PC-3 (cell line): ENCODE results near the gene ZNF324. TPM values are rescaled to one million over a fixed set of nuclear protein-coding genes. Genes with fewer than 3 reads are reported as not detected.
A peak's percentile ranks its signal among the peaks of the same experiment; 100 is the strongest.

Experiments
- ATAC-seq: fragments of 200-7000 bp; cut with Tn5 transposase; 2 replicates; pipeline ENCODE4 v1.9.1; 2020; ENCODE audit warnings: mild to moderate bottlenecking, moderate library complexity
- BruUV-seq: library from RNA; stranded (reverse); fragments of 400-500 nt; replicated peaks from 2 replicates; lab custom pipeline; 2021; lab: Mats Ljungman, UMichigan
- CTCF ChIA-PET: fragments of 300-600 bp; sonication (Branson Sonifier 250); formaldehyde crosslinking; loops from one replicate; lab custom pipeline; 2022; ENCODE audit warnings: antibody characterized with exemption; lab: Charles Lee
- POLR2A ChIA-PET: fragments of 300-600 bp; sonication (Branson Sonifier 250); formaldehyde crosslinking; loops from one replicate; lab custom pipeline; 2022; ENCODE audit warnings: antibody characterized with exemption; ENCODE audit not compliant: unreplicated experiment; lab: Charles Lee
- DNase-seq: peaks from one replicate; pipeline ENCODE4 v3.0.0-alpha.2; 2015
- H2AFZ ChIP-seq: fragments of 300-600 bp; sonication (generic); 2 replicates; pipeline ENCODE4 v1.6.0; 2016; ENCODE audit warnings: antibody characterized with exemption, low read length
- H3F3A ChIP-seq: fragments of 300-600 bp; sonication (generic); one replicate; pipeline ENCODE4 v1.6.0; 2017; ENCODE audit warnings: antibody characterized with exemption, low read length, control low read depth, mild to moderate bottlenecking; ENCODE audit not compliant: unreplicated experiment
- H3K27ac ChIP-seq: fragments of 300-600 bp; sonication (generic); 2 replicates; pipeline ENCODE4 v1.5.1; 2016; ENCODE audit warnings: mild to moderate bottlenecking, low read length
- H3K27me3 ChIP-seq: fragments of 300-600 bp; sonication (generic); 2 replicates; pipeline ENCODE4 v1.6.1; 2016; ENCODE audit warnings: low read length, mixed read lengths
- H3K36me3 ChIP-seq: fragments of 300-600 bp; sonication (generic); 2 replicates; pipeline ENCODE4 v1.6.1; 2016; ENCODE audit warnings: low read depth, mixed run types, low read length, mixed read lengths
- H3K4me1 ChIP-seq: fragments of 300-600 bp; sonication (generic); 2 replicates; pipeline ENCODE4 v1.5.1; 2016; ENCODE audit warnings: low read length; ENCODE audit not compliant: insufficient read depth
- H3K4me2 ChIP-seq: fragments of 300-600 bp; sonication (generic); 2 replicates; pipeline ENCODE4 v1.6.0; 2016; ENCODE audit warnings: low read length
- H3K4me3 ChIP-seq: fragments of 300-600 bp; sonication (generic); 2 replicates; pipeline ENCODE4 v1.5.1; 2016; ENCODE audit warnings: mild to moderate bottlenecking, low read length, mixed read lengths
- H3K79me2 ChIP-seq: fragments of 300-600 bp; sonication (generic); 2 replicates; pipeline ENCODE4 v1.6.1; 2017; ENCODE audit warnings: low read length, mixed read lengths
- H3K9ac ChIP-seq: fragments of 300-600 bp; sonication (generic); 2 replicates; pipeline ENCODE4 v1.6.0; 2016; ENCODE audit warnings: mild to moderate bottlenecking, low read length
- H3K9me2 ChIP-seq: fragments of 300-600 bp; sonication (generic); replicated peaks from 2 replicates; pipeline ENCODE4 v1.6.1; 2016; ENCODE audit warnings: mixed run types, low read length, mixed read lengths
- H3K9me3 ChIP-seq: fragments of 300-600 bp; sonication (generic); 2 replicates; pipeline ENCODE4 v1.6.1; 2016; ENCODE audit warnings: low read length, mixed read lengths
- H4K20me1 ChIP-seq: fragments of 300-600 bp; sonication (generic); 2 replicates; pipeline ENCODE4 v1.6.1; 2016; ENCODE audit warnings: low read length, mixed read lengths
- CTCF ChIP-seq: fragments of 300-600 bp; sonication (generic); conservative IDR thresholded peaks from 2 replicates; pipeline ENCODE4 v1.5.1; 2017; ENCODE audit warnings: antibody characterized with exemption, low read depth, mild to moderate bottlenecking, low read length
- EZH2 ChIP-seq: fragments of 300-600 bp; sonication (generic); IDR thresholded peaks from one replicate; pipeline ENCODE4 v1.6.1; 2017; ENCODE audit warnings: antibody characterized with exemption, mild to moderate bottlenecking, low read length; ENCODE audit not compliant: unreplicated experiment
- EZH2phosphoT487 ChIP-seq: fragments of 300-600 bp; sonication (generic); IDR thresholded peaks from 2 replicates; pipeline ENCODE4 v1.6.1; 2018; ENCODE audit warnings: mild to moderate bottlenecking, antibody characterized with exemption, low read length, borderline replicate concordance
- intact Hi-C: fragments of 100-400 bp; cut with micrococcal nuclease; formaldehyde crosslinking; loops from 2 replicates; pipeline ENCODE4 v1.9.0; 2023
- total RNA-seq: library from RNA; depleted of rRNA; stranded (reverse); fragments of >200 nt; gene quantifications from 2 replicates; pipeline ENCODE4 v1.2.3, GENCODE V29; 2014

The ZNF324 gene
- total RNA-seq, 1 experiment from 2014 or later: 15.9 TPM

- H3K4me3 ChIP-seq: no peak overlapping the region
- no peak for DNase-seq
- peaks cover 7% of the 10 kb centered on the region for H3K79me2 ChIP-seq
- H3K27ac ChIP-seq: no peak overlapping the region
- no peaks in the 10 kb centered on the region for H4K20me1 ChIP-seq
- POLR2A ChIA-PET: no interaction called here
- no peaks in the 10 kb centered on the region for H3F3A ChIP-seq
- TF ChIP-seq EZH2phosphoT487: no peak
- TF ChIP-seq EZH2: no peak
- TF ChIP-seq CTCF: no peak
- H3K9me3 ChIP-seq: no peaks in the 10 kb centered on the region
- no peaks in the 10 kb centered on the region for H3K9me2 ChIP-seq
- BruUV-seq: no TSS peak
- peaks cover 4% of the 10 kb centered on the region; the same call in 1 of the 2 replicates for H3K4me1 ChIP-seq
- ATAC-seq: no peak
- no peaks in the 10 kb centered on the region for H3K27me3 ChIP-seq
- peaks cover 3% of the 10 kb centered on the region; the same call in 1 of the 2 replicates for H3K36me3 ChIP-seq
- H3K9ac ChIP-seq: no peak overlapping the region
- H2AFZ ChIP-seq: no peak overlapping the region
- intact Hi-C loops: no loop called here
- no peak overlapping the region for H3K4me2 ChIP-seq
- CTCF ChIA-PET: no interaction called here
These were observed 43.4 kb downstream of the ZNF324 start for GRCh38 chr19:58510084-58510862.

- no peaks in the 10 kb centered on the region for H3K9me2 ChIP-seq
- CTCF ChIA-PET: no interaction called here
These were observed 44.7 kb downstream of the ZNF324 start, which contains the start of gene SLC27A5 for GRCh38 chr19:58511353-58512208. TSS of gene SLC27A5 (minus strand) at chr19:58511992. CDS start at chr19:58511955, 37 bp downstream.

More at GRCh38 chr19:58511353-58512208, 44.7 kb downstream of the ZNF324 start, which contains the start of gene SLC27A5:
- DNase-seq (no peak), ATAC-seq (0 out of 2 replicates have a peak, but pooled peaks have one; percentile 9)
- H3K79me2 ChIP-seq: peaks cover 16% of the 10 kb centered on the region
- POLR2A ChIA-PET: no interaction called here
- no peaks in the 10 kb centered on the region for H3F3A ChIP-seq
- H3K4me1 ChIP-seq: peaks cover 4% of the 10 kb centered on the region; the same call in 1 of the 2 replicates
- no peaks in the 10 kb centered on the region for H4K20me1 ChIP-seq
- no TSS peak for BruUV-seq
- TF ChIP-seq EZH2 (no peak), CTCF (no peak), EZH2phosphoT487 (no peak)
- no peak within 1 kb of the TSS for H3K4me2 ChIP-seq
- H3K27ac ChIP-seq: no peak within 1 kb of the TSS
- H2AFZ ChIP-seq: no peak within 1 kb of the TSS
- peaks cover 10% of the 10 kb centered on the region; the same call in 1 of the 2 replicates for H3K36me3 ChIP-seq
- H3K9ac ChIP-seq: no peak within 1 kb of the TSS
- no peaks in the 10 kb centered on the region for H3K27me3 ChIP-seq
- no peak within 1 kb of the TSS for H3K4me3 ChIP-seq
- intact Hi-C loops: no loop called here
- H3K9me3 ChIP-seq: no peaks in the 10 kb centered on the region
